Mesendoderm (in vitro differentiated cells): Measurements from ENCODE around the gene FAM47A. TPM values are rescaled to one million over a fixed set of nuclear protein-coding genes. Genes with fewer than 3 reads are reported as not detected.

Experiments
- DNase-seq: peaks from one replicate; pipeline ENCODE4 v3.0.0; 2013
- H2AK5ac ChIP-seq: 2 replicates; pipeline ENCODE4 v1.6.1; 2013; ENCODE audit warnings: low read length, inconsistent platforms
- H2BK120ac ChIP-seq: 2 replicates; pipeline ENCODE4 v1.6.1; 2013; ENCODE audit warnings: low read depth, mild to moderate bottlenecking, low read length, moderate library complexity, mixed read lengths
- H2BK15ac ChIP-seq: replicated peaks from 2 replicates; pipeline ENCODE4 v1.6.1; 2013; ENCODE audit warnings: low read depth, mild to moderate bottlenecking, moderate library complexity
- H2BK5ac ChIP-seq: 2 replicates; pipeline ENCODE4 v1.6.1; 2013; ENCODE audit warnings: low read length, inconsistent platforms
- H3K18ac ChIP-seq: 2 replicates; pipeline ENCODE4 v1.6.1; 2013; ENCODE audit warnings: mild to moderate bottlenecking, low read length, mixed read lengths
- H3K23ac ChIP-seq: one replicate; pipeline ENCODE4 v1.6.1; 2013; ENCODE audit warnings: low read length
- H3K27ac ChIP-seq: 2 replicates; pipeline ENCODE4 v1.5.1; 2013; ENCODE audit warnings: low read depth, mild to moderate bottlenecking, inconsistent platforms, low read length, moderate library complexity
- H3K27me3 ChIP-seq: 2 replicates; pipeline ENCODE4 v1.6.1; 2013; ENCODE audit warnings: low read length, control low read depth, mild to moderate bottlenecking, inconsistent platforms; ENCODE audit not compliant: insufficient read depth, poor library complexity
- H3K36me3 ChIP-seq: 2 replicates; pipeline ENCODE4 v1.6.1; 2013; ENCODE audit warnings: low read length, inconsistent platforms; ENCODE audit not compliant: control insufficient read depth, insufficient read depth
- H3K4ac ChIP-seq: one replicate; pipeline ENCODE4 v1.6.1; 2013; ENCODE audit warnings: low read depth, mild to moderate bottlenecking, low read length, moderate library complexity
- H3K4me1 ChIP-seq: 2 replicates; pipeline ENCODE4 v1.6.1; 2013; ENCODE audit warnings: low read depth, low read length, inconsistent platforms; ENCODE audit not compliant: control insufficient read depth
- H3K4me2 ChIP-seq: 2 replicates; pipeline ENCODE4 v1.6.1; 2013; ENCODE audit warnings: low read length
- H3K4me3 ChIP-seq: 2 replicates; pipeline ENCODE4 v1.5.1; 2013; ENCODE audit warnings: mild to moderate bottlenecking, low read length
- H3K56ac ChIP-seq: one replicate; pipeline ENCODE4 v1.6.1; 2013; ENCODE audit warnings: low read length
- H3K79me1 ChIP-seq: 2 replicates; pipeline ENCODE4 v1.6.1; 2013; ENCODE audit warnings: low read length, inconsistent platforms
- H3K79me2 ChIP-seq: 2 replicates; pipeline ENCODE4 v1.6.1; 2013; ENCODE audit warnings: mild to moderate bottlenecking, low read length; ENCODE audit not compliant: control insufficient read depth, insufficient read depth
- H3K9ac ChIP-seq: 2 replicates; pipeline ENCODE4 v1.6.1; 2013; ENCODE audit warnings: low read length, inconsistent platforms
- H4K5ac ChIP-seq: one replicate; pipeline ENCODE4 v1.6.1; 2013; ENCODE audit warnings: low read length
- H4K8ac ChIP-seq: one replicate; pipeline ENCODE4 v1.6.1; 2013; ENCODE audit warnings: low read depth, mild to moderate bottlenecking, control low read depth, low read length, moderate library complexity
- WGBS: extraction: QIAGEN DNeasy Blood & Tissue Kit; methylation state at CpG from one replicate; pipeline ENCODE4 v1.1.7; 2013; ENCODE audit warnings: low lambda C conversion rate, missing lambda C conversion rate; ENCODE audit not compliant: insufficient coverage; ENCODE audit errors: extremely low coverage; 5-methylcytosine and 5-hydroxymethylcytosine counted together
- polyA plus RNA-seq, 2 experiments: library from polyadenylated mRNA; stranded (reverse); fragments of 200-250 nt; gene quantifications; one replicate each; pipeline ENCODE4 v1.2.3, GENCODE V29; 2013

Gene FAM47A
- polyA plus RNA-seq (2013, experiment 1 of 2): not detected
- not detected for polyA plus RNA-seq (2013, experiment 2 of 2)

GRCh38 chrX:34132028-34132427, at the start of gene FAM47A:
Gene FAM47A (minus strand): TSS chrX:34132314. CDS start chrX:34132278, 36 bp downstream.
- Histone ChIP-seq H3K4ac (no peak within 1 kb of the TSS), H2BK5ac (no peak within 1 kb of the TSS), H3K36me3 (no peaks in the 10 kb centered on the region), H3K4me3 (no peak within 1 kb of the TSS), H3K4me1 (no peaks in the 10 kb centered on the region), H2AK5ac (no peak within 1 kb of the TSS), H3K18ac (no peak within 1 kb of the TSS), H2BK120ac (no peak within 1 kb of the TSS), H3K79me2 (no peaks in the 10 kb centered on the region), H3K4me2 (no peak within 1 kb of the TSS), H3K79me1 (no peaks in the 10 kb centered on the region), H3K9ac (no peak within 1 kb of the TSS), H3K23ac (no peak within 1 kb of the TSS), H3K27ac (no peak within 1 kb of the TSS), H2BK15ac (no peak within 1 kb of the TSS), H3K56ac (no peak within 1 kb of the TSS), H3K27me3 (no peaks in the 10 kb centered on the region), H4K8ac (no peak within 1 kb of the TSS), H4K5ac (no peak within 1 kb of the TSS)
- no peak for DNase-seq
- no CpG with 5 or more reads among the region's 25 CpGs for WGBS

GRCh38 chrX:34147345-34147744, 15.2 kb upstream of the FAM47A start:
- no peak overlapping the region for H4K8ac ChIP-seq
- H3K36me3 ChIP-seq: no peaks in the 10 kb centered on the region
- no peaks in the 10 kb centered on the region for H3K4me1 ChIP-seq
- no peak overlapping the region for H3K4me2 ChIP-seq
- H3K4ac ChIP-seq: no peak overlapping the region
- no peak overlapping the region for H3K27ac ChIP-seq
- no peak overlapping the region for H2BK5ac ChIP-seq
- H2BK120ac ChIP-seq: no peak overlapping the region
- no peak overlapping the region for H4K5ac ChIP-seq
- H3K79me2 ChIP-seq: no peaks in the 10 kb centered on the region
- no peaks in the 10 kb centered on the region for H3K27me3 ChIP-seq
- H2BK15ac ChIP-seq: no peak overlapping the region
- H3K56ac ChIP-seq: no peak overlapping the region
- no peak overlapping the region for H3K4me3 ChIP-seq
- H2AK5ac ChIP-seq: no peak overlapping the region
- no peak overlapping the region for H3K9ac ChIP-seq
- no peaks in the 10 kb centered on the region for H3K79me1 ChIP-seq
- no peak for DNase-seq
- no peak overlapping the region for H3K18ac ChIP-seq
- H3K23ac ChIP-seq: no peak overlapping the region
- WGBS: no CpG with 5 or more reads among the region's 9 CpGs

GRCh38 chrX:34146906-34147305, 14.8 kb upstream of the FAM47A start:
- no peak overlapping the region for H3K9ac ChIP-seq
- no peak overlapping the region for H3K23ac ChIP-seq
- no peaks in the 10 kb centered on the region for H3K79me2 ChIP-seq

GRCh38 chrX:34144246-34144645, 12.1 kb upstream of the FAM47A start:
- H3K4me2 ChIP-seq: no peak overlapping the region
- no peak overlapping the region for H3K23ac ChIP-seq
- H3K4ac ChIP-seq: no peak overlapping the region
- H2AK5ac ChIP-seq: no peak overlapping the region
- H3K36me3 ChIP-seq: no peaks in the 10 kb centered on the region
- H2BK15ac ChIP-seq: no peak overlapping the region
- H2BK5ac ChIP-seq: no peak overlapping the region
- no peaks in the 10 kb centered on the region for H3K79me1 ChIP-seq
- H3K79me2 ChIP-seq: no peaks in the 10 kb centered on the region
- H3K27ac ChIP-seq: no peak overlapping the region
- H3K4me3 ChIP-seq: no peak overlapping the region
- H3K18ac ChIP-seq: no peak overlapping the region
- DNase-seq: no peak
- WGBS: no CpG with 5 or more reads among the region's 2 CpGs
- no peak overlapping the region for H4K8ac ChIP-seq
- no peaks in the 10 kb centered on the region for H3K27me3 ChIP-seq
- H2BK120ac ChIP-seq: no peak overlapping the region
- no peak overlapping the region for H4K5ac ChIP-seq
- H3K56ac ChIP-seq: no peak overlapping the region
- H3K4me1 ChIP-seq: no peaks in the 10 kb centered on the region
- H3K9ac ChIP-seq: no peak overlapping the region

More at GRCh38 chrX:34146906-34147305, 14.8 kb upstream of the FAM47A start:
- no peak overlapping the region for H3K4ac ChIP-seq
- H2BK5ac ChIP-seq: no peak overlapping the region
- H3K79me1 ChIP-seq: no peaks in the 10 kb centered on the region
- H3K18ac ChIP-seq: no peak overlapping the region
- DNase-seq: no peak
- H3K36me3 ChIP-seq: no peaks in the 10 kb centered on the region
- no peak overlapping the region for H3K4me3 ChIP-seq
- no peak overlapping the region for H2BK15ac ChIP-seq
- no peak overlapping the region for H2AK5ac ChIP-seq
- no peak overlapping the region for H2BK120ac ChIP-seq
- no peaks in the 10 kb centered on the region for H3K27me3 ChIP-seq
- H4K5ac ChIP-seq: no peak overlapping the region
- WGBS: no CpG with 5 or more reads among the region's 30 CpGs
- H3K56ac ChIP-seq: no peak overlapping the region
- no peak overlapping the region for H3K4me2 ChIP-seq
- no peaks in the 10 kb centered on the region for H3K4me1 ChIP-seq
- no peak overlapping the region for H4K8ac ChIP-seq
- H3K27ac ChIP-seq: no peak overlapping the region

GRCh38 chrX:34140816-34141215, 8.7 kb upstream of the FAM47A start:
- WGBS: no CpG with 5 or more reads among the region's 1 CpG
- H3K79me2 ChIP-seq: no peaks in the 10 kb centered on the region
- H3K4me1 ChIP-seq: no peaks in the 10 kb centered on the region
- no peaks in the 10 kb centered on the region for H3K27me3 ChIP-seq
- H3K23ac ChIP-seq: no peak overlapping the region
- no peak overlapping the region for H3K56ac ChIP-seq
- H3K4me3 ChIP-seq: no peak overlapping the region
- no peak overlapping the region for H2BK15ac ChIP-seq
- H3K4ac ChIP-seq: no peak overlapping the region
- no peak overlapping the region for H3K9ac ChIP-seq
- no peak overlapping the region for H3K18ac ChIP-seq
- H4K8ac ChIP-seq: no peak overlapping the region
- H2BK5ac ChIP-seq: no peak overlapping the region
- H3K27ac ChIP-seq: no peak overlapping the region
- no peak overlapping the region for H4K5ac ChIP-seq
- H3K79me1 ChIP-seq: no peaks in the 10 kb centered on the region
- DNase-seq: no peak
- no peak overlapping the region for H2AK5ac ChIP-seq
- H3K36me3 ChIP-seq: no peaks in the 10 kb centered on the region
- no peak overlapping the region for H3K4me2 ChIP-seq
- no peak overlapping the region for H2BK120ac ChIP-seq

- Histone ChIP-seq H3K27me3 (no peaks in the 10 kb centered on the region), H3K27ac (no peak overlapping the region), H2BK5ac (no peak overlapping the region), H3K23ac (no peak overlapping the region), H3K79me2 (no peaks in the 10 kb centered on the region), H3K36me3 (no peaks in the 10 kb centered on the region), H4K8ac (no peak overlapping the region), H3K4me3 (no peak overlapping the region), H3K56ac (no peak overlapping the region), H3K4ac (no peak overlapping the region), H3K79me1 (no peaks in the 10 kb centered on the region), H3K18ac (no peak overlapping the region), H3K4me1 (no peaks in the 10 kb centered on the region), H2BK15ac (no peak overlapping the region), H2AK5ac (no peak overlapping the region), H3K4me2 (no peak overlapping the region), H3K9ac (no peak overlapping the region), H4K5ac (no peak overlapping the region), H2BK120ac (no peak overlapping the region)
- no peak for DNase-seq
- WGBS: no CpG with 5 or more reads among the region's 41 CpGs
Measured at GRCh38 chrX:34130980-34131744, 952 bp downstream of the FAM47A start.
